DMS153 treated with DMSO at 0.1 percent for 48 hours (cell line): ENCODE results near the gene CRYBA2.

ENCODE experiments used
- DNase-seq: peaks from one replicate; lab custom pipeline; 2025; ENCODE audit not compliant: unreplicated experiment; lab: John Stamatoyannopoulos, UW

CRYBA2 gene

GRCh38 chr2:218999881-219000568 lies 6.8 kb upstream of the CRYBA2 start:
- peak; percentile 87 for DNase-seq

- DNase-seq, result no peak
Measured at GRCh38 chr2:218999021-218999880, 6.0 kb upstream of the CRYBA2 start.

GRCh38 chr2:218998414-218999002 lies 5.3 kb upstream of the CRYBA2 start:
- peak; percentile 49 for DNase-seq

- peak; percentile 51 for DNase-seq
Measured at GRCh38 chr2:218997731-218998130, 4.5 kb upstream of the CRYBA2 start.

- peak; percentile 83 for DNase-seq
Measured at GRCh38 chr2:218996937-218997336, 3.7 kb upstream of the CRYBA2 start.

GRCh38 chr2:218995972-218996711 lies 2.9 kb upstream of the CRYBA2 start:
- DNase-seq, result peak; percentile 60

GRCh38 chr2:218995561-218995960 lies 2.3 kb upstream of the CRYBA2 start:
- DNase-seq, result no peak

GRCh38 chr2:218992703-218993344 lies 398 bp downstream of the CRYBA2 start:
- peak; percentile 48 for DNase-seq

GRCh38 chr2:218992196-218992595 lies 1.0 kb downstream of the CRYBA2 start:
- DNase-seq, result no peak

GRCh38 chr2:218991674-218992168 lies 1.5 kb downstream of the CRYBA2 start:
- DNase-seq, result no peak

- DNase-seq, result no peak
Measured at GRCh38 chr2:218990612-218991011, 2.6 kb downstream of the CRYBA2 start.

- no peak for DNase-seq
Measured at GRCh38 chr2:218990052-218990451, 3.2 kb downstream of the CRYBA2 start.

- DNase-seq, result no peak
Measured at GRCh38 chr2:218988650-218989049, 4.6 kb downstream of the CRYBA2 start.

GRCh38 chr2:218988164-218988563 lies 5.1 kb downstream of the CRYBA2 start:
- DNase-seq, result no peak

GRCh38 chr2:218986148-218986761 lies 7.0 kb downstream of the CRYBA2 start:
- DNase-seq, result no peak

- DNase-seq, result no peak
Measured at GRCh38 chr2:218985325-218986091, 7.7 kb downstream of the CRYBA2 start.

GRCh38 chr2:218985021-218985324 lies 8.2 kb downstream of the CRYBA2 start, which contains the start of gene FEV:
Gene FEV, minus strand, starts transcription at chr2:218985184. Its CDS starts 109 bp downstream, at chr2:218985075.
- DNase-seq, result no peak

GRCh38 chr2:218984239-218985020 lies 8.8 kb downstream of the CRYBA2 start:
- peak; percentile 30 for DNase-seq

GRCh38 chr2:218983934-218984238 lies 9.3 kb downstream of the CRYBA2 start:
- no peak for DNase-seq
